Hepatocyte (in vitro differentiated cells): ENCODE measurements around the gene RAP2B. TPM values are rescaled to one million over a fixed set of nuclear protein-coding genes. Genes with fewer than 3 reads are reported as not detected.

ENCODE experiments used
- DNase-seq: peaks from one replicate; pipeline ENCODE4 v3.0.0-alpha.2; 2016; ENCODE audit warnings: low spot score
- H2AFZ ChIP-seq: fragments of 200-600 bp; sonication (generic); 2 replicates; pipeline ENCODE4 v1.6.0; 2016; ENCODE audit warnings: antibody characterized with exemption, mild to moderate bottlenecking
- H3K27ac ChIP-seq: fragments of 200-600 bp; sonication (generic); 2 replicates; pipeline ENCODE4 v1.5.1; 2016; ENCODE audit warnings: mild to moderate bottlenecking
- H3K27me3 ChIP-seq: fragments of 200-600 bp; sonication (generic); 2 replicates; pipeline ENCODE4 v1.6.1; 2016
- H3K36me3 ChIP-seq: fragments of 200-600 bp; sonication (generic); replicated peaks from 2 replicates; pipeline ENCODE4 v1.5.1; 2016; ENCODE audit warnings: low read depth; ENCODE audit not compliant: insufficient read depth
- H3K4me1 ChIP-seq: fragments of 200-600 bp; sonication (generic); 2 replicates; pipeline ENCODE4 v1.5.1; 2016; ENCODE audit warnings: mild to moderate bottlenecking, moderate library complexity; ENCODE audit not compliant: insufficient read depth
- H3K4me2 ChIP-seq: fragments of 200-600 bp; sonication (generic); 2 replicates; pipeline ENCODE4 v1.6.0; 2016
- H3K4me3 ChIP-seq: fragments of 200-600 bp; sonication (generic); 2 replicates; pipeline ENCODE4 v1.5.1; 2016; ENCODE audit warnings: mild to moderate bottlenecking
- H3K79me2 ChIP-seq: fragments of 200-600 bp; sonication (generic); 2 replicates; pipeline ENCODE4 v1.6.0; 2017; ENCODE audit warnings: mild to moderate bottlenecking
- H3K9me2 ChIP-seq: fragments of 200-600 bp; sonication (generic); replicated peaks from 2 replicates; pipeline ENCODE4 v1.6.0; 2017; ENCODE audit warnings: mild to moderate bottlenecking; ENCODE audit not compliant: insufficient read depth
- H3K9me3 ChIP-seq: fragments of 200-600 bp; sonication (generic); 2 replicates; pipeline ENCODE4 v1.5.1; 2016; ENCODE audit warnings: low read depth, mild to moderate bottlenecking
- H4K20me1 ChIP-seq: fragments of 200-600 bp; sonication (generic); 2 replicates; pipeline ENCODE4 v1.6.0; 2016; ENCODE audit warnings: mild to moderate bottlenecking; ENCODE audit not compliant: insufficient read depth, poor library complexity, severe bottlenecking
- CTCF ChIP-seq: fragments of 200-600 bp; sonication (generic); IDR thresholded peaks from 2 replicates; pipeline ENCODE4 v1.5.1; 2016; ENCODE audit warnings: antibody characterized with exemption, mild to moderate bottlenecking; ENCODE audit not compliant: poor library complexity
- EZH2 ChIP-seq: fragments of 200-600 bp; sonication (generic); IDR thresholded peaks from 2 replicates; pipeline ENCODE4 v1.6.1; 2016; ENCODE audit warnings: antibody characterized with exemption, mild to moderate bottlenecking, borderline replicate concordance
- EZH2phosphoT487 ChIP-seq: fragments of 200-600 bp; sonication (generic); IDR thresholded peaks from one replicate; pipeline ENCODE4 v1.6.1; 2018; ENCODE audit warnings: antibody characterized with exemption, mild to moderate bottlenecking, low read depth, moderate library complexity; ENCODE audit not compliant: unreplicated experiment, severe bottlenecking
- WGBS: methylation state at CpG from one replicate; pipeline ENCODE4 v1.1.6; 2016; ENCODE audit warnings: low lambda C conversion rate; ENCODE audit errors: missing lambda C conversion rate; 5-methylcytosine and 5-hydroxymethylcytosine counted together
- polyA plus RNA-seq: library from polyadenylated mRNA; unstranded; fragments of >200 nt; fragmentation: Nextera tagmentation; extraction: Ambion mirVana; gene quantifications from 2 replicates; pipeline ENCODE4 v1.2.1, GENCODE V29; 2016
- total RNA-seq: library from RNA; depleted of rRNA; stranded (reverse); fragments of >200 nt; gene quantifications from 2 replicates; pipeline ENCODE4 v1.2.3, GENCODE V29; 2014

The RAP2B gene
- total and polyA plus RNA-seq, 2 experiments from 2014 or later = 11.5 to 20.0 TPM

- 81% methylated on average over 1 of the region's 1 CpG for WGBS
- DNase-seq = no peak
- Histone ChIP-seq H3K4me3 (no peak overlapping the region), H3K9me2 (no peaks in the 10 kb centered on the region), H3K4me1 (peaks cover 10% of the 10 kb centered on the region), H3K79me2 (no peaks in the 10 kb centered on the region), H3K27me3 (no peaks in the 10 kb centered on the region), H3K9me3 (no peaks in the 10 kb centered on the region), H3K4me2 (no peak overlapping the region), H4K20me1 (no peaks in the 10 kb centered on the region), H3K27ac (no peak overlapping the region), H2AFZ (no peak overlapping the region), H3K36me3 (no peaks in the 10 kb centered on the region)
- TF ChIP-seq EZH2phosphoT487 (no peak), EZH2 (no peak), CTCF (no peak)
Observed at GRCh38 chr3:153142961-153143360, 19.1 kb upstream of the RAP2B start.

- no peak overlapping the region for H3K4me2 ChIP-seq
- no peak overlapping the region for H3K27ac ChIP-seq
- H3K4me1 ChIP-seq = peaks cover 4% of the 10 kb centered on the region
- no peak for DNase-seq
- 84% methylated on average over 1 of the region's 1 CpG for WGBS
- H3K9me3 ChIP-seq = no peaks in the 10 kb centered on the region
- no peak overlapping the region for H3K4me3 ChIP-seq
- TF ChIP-seq EZH2phosphoT487 (no peak), EZH2 (no peak), CTCF (no peak)
- H3K9me2 ChIP-seq = no peaks in the 10 kb centered on the region
- no peaks in the 10 kb centered on the region for H3K27me3 ChIP-seq
- no peaks in the 10 kb centered on the region for H3K36me3 ChIP-seq
- no peaks in the 10 kb centered on the region for H3K79me2 ChIP-seq
- no peaks in the 10 kb centered on the region for H4K20me1 ChIP-seq
- no peak overlapping the region for H2AFZ ChIP-seq
Observed at GRCh38 chr3:153144071-153144470, 18.0 kb upstream of the RAP2B start.

- no peak for DNase-seq
- no peaks in the 10 kb centered on the region for H3K79me2 ChIP-seq
- no peak overlapping the region for H3K4me2 ChIP-seq
- H3K4me1 ChIP-seq = no peaks in the 10 kb centered on the region
- H3K27ac ChIP-seq = peak overlapping the region; percentile 7
- no peaks in the 10 kb centered on the region for H4K20me1 ChIP-seq
- no peak overlapping the region for H3K4me3 ChIP-seq
- TF ChIP-seq EZH2phosphoT487 (no peak), CTCF (no peak), EZH2 (no peak)
- no peaks in the 10 kb centered on the region for H3K9me2 ChIP-seq
- H3K27me3 ChIP-seq = no peaks in the 10 kb centered on the region
- no peaks in the 10 kb centered on the region for H3K36me3 ChIP-seq
- 90% methylated on average over 1 of the region's 1 CpG for WGBS
- H3K9me3 ChIP-seq = no peaks in the 10 kb centered on the region
- H2AFZ ChIP-seq = no peak overlapping the region
Observed at GRCh38 chr3:153144779-153145178, 17.2 kb upstream of the RAP2B start.

- no peaks in the 10 kb centered on the region for H3K27me3 ChIP-seq
- H3K9me2 ChIP-seq = no peaks in the 10 kb centered on the region
- H3K36me3 ChIP-seq = no peaks in the 10 kb centered on the region
- no peaks in the 10 kb centered on the region for H4K20me1 ChIP-seq
- H2AFZ ChIP-seq = no peak overlapping the region
- no peak overlapping the region for H3K4me3 ChIP-seq
- TF ChIP-seq CTCF = no peak
- no peak for TF ChIP-seq EZH2
- no peak for DNase-seq
- H3K4me2 ChIP-seq = no peak overlapping the region
- no peaks in the 10 kb centered on the region for H3K79me2 ChIP-seq
- H3K4me1 ChIP-seq = no peaks in the 10 kb centered on the region
- H3K27ac ChIP-seq = peak overlapping the region; percentile 7
- H3K9me3 ChIP-seq = no peaks in the 10 kb centered on the region
Observed at GRCh38 chr3:153145454-153145853, 16.6 kb upstream of the RAP2B start.
